HG03025 (cell line): ENCODE measurements around the gene SYCP2.
"Not testable (repeated sequence)": the region's sequence is repeated elsewhere in the genome, so short reads cannot be mapped to it uniquely, and the experiment has no call there.

Experiments
- ATAC-seq: cut with Tn5 transposase; IDR thresholded peaks from one replicate; pipeline ENCODE4 v1.9.1; 2021; ENCODE audit warnings: mild to moderate bottlenecking, moderate library complexity; ENCODE audit not compliant: unreplicated experiment, low FRiP score

The SYCP2 gene, protein sequence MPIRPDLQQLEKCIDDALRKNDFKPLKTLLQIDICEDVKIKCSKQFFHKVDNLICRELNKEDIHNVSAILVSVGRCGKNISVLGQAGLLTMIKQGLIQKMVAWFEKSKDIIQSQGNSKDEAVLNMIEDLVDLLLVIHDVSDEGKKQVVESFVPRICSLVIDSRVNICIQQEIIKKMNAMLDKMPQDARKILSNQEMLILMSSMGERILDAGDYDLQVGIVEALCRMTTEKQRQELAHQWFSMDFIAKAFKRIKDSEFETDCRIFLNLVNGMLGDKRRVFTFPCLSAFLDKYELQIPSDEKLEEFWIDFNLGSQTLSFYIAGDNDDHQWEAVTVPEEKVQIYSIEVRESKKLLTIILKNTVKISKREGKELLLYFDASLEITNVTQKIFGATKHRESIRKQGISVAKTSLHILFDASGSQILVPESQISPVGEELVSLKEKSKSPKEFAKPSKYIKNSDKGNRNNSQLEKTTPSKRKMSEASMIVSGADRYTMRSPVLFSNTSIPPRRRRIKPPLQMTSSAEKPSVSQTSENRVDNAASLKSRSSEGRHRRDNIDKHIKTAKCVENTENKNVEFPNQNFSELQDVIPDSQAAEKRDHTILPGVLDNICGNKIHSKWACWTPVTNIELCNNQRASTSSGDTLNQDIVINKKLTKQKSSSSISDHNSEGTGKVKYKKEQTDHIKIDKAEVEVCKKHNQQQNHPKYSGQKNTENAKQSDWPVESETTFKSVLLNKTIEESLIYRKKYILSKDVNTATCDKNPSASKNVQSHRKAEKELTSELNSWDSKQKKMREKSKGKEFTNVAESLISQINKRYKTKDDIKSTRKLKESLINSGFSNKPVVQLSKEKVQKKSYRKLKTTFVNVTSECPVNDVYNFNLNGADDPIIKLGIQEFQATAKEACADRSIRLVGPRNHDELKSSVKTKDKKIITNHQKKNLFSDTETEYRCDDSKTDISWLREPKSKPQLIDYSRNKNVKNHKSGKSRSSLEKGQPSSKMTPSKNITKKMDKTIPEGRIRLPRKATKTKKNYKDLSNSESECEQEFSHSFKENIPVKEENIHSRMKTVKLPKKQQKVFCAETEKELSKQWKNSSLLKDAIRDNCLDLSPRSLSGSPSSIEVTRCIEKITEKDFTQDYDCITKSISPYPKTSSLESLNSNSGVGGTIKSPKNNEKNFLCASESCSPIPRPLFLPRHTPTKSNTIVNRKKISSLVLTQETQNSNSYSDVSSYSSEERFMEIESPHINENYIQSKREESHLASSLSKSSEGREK (N-terminal part only)

GRCh38 chr20:59933296-59933848 lies at the start of gene SYCP2:
Gene SYCP2 (minus strand): TSS chr20:59933637. CDS start chr20:59922413, 11,224 bp downstream.
- ATAC-seq: peak; percentile 12

DNA sequence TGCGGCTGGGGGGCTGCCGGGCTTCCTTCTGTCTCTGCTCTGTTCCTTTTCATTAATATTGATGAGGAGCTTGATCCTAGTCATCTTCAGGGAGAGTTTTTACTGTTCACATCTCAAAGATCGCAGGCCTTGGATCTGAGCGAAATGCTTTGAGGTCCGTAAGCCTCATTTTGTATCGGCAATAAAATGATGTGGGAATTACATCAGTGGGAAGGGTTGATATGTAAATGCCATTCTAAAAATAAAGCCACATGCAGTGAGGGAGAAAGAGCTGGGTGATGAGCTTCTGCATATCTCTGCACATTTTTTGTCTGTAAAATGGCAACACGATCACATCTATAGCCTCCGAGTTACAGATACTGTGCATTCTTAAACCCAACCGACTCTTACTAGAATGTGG lies 49.6 kb upstream of the SYCP2 start:
- ATAC-seq: no peak

DNA sequence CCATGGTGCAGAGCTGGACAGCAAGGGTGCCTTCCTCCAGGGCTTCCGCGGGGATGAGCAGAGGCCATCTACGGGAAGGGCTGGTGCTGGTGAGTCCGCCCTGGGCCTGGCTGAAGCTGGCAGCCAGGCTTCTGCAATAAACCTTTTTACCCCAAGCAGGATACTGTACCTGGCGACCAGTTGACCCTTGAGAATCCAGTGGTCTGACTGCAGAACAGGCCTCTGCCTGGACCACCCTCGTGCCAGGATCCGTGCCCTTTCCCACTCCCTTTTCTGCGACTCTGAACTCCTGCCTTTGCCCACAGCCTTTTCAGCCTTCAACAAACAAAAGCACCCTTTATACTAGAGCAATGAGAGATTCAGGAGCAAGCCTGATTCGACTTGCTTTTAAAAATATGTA lies 43.6 kb upstream of the SYCP2 start:
- no peak for ATAC-seq

GRCh38 chr20:59976156-59976782 lies 42.8 kb upstream of the SYCP2 start:
- ATAC-seq: no peak

DNA sequence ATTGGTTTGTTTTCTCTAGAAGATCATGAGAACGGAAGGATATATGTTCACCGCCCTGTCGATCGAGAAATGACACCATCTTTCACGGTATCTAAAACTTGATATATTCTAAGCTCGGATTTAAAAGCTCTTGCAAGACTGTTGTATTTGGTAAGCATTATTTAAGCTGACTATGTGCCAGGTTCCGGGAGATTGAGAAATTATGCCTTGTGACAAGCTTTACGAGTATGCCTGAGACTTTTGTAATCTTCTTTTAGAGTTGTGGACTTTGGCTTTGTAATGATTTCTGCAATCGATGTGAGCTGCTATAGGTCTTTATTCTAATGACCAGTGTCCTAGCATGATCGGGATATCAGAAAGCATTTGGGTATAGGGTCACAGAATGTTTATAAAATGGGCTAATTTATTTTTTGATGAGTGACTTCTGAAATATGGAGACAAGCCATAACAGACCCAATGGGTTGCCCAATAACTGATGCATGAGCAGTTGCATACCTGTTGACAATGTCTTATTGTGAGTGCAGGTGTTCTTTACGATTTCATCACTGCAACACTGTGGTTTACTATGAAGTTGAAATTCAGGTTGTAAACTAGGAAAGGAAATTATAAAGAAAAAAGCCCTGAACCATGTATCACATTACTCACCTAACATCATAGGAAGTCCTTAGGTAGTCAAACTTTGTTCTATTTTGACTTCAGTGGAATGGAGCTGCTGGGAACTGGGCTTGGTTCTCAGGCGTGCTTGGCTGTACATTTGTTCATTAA lies 38.8 kb upstream of the SYCP2 start:
- ATAC-seq: no peak

DNA sequence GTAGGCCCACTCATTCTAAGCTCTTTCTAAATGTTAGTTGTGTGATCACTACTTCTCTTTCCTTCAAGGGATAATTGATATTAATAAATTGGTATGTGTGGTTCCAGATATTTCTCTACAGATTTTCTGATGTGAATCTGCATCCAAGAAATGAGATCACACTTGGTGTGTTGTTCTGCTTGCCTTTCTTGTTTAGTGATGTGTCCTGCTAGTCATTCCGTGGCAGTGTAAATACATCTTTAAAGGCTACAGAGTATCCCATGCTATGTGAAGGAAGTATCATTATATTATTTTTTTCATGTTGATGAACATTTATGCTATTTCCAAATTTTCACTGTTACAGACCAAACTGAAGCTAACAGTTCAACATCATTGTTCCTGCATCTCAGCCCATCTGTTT lies 38.0 kb upstream of the SYCP2 start:
- ATAC-seq: no peak

DNA sequence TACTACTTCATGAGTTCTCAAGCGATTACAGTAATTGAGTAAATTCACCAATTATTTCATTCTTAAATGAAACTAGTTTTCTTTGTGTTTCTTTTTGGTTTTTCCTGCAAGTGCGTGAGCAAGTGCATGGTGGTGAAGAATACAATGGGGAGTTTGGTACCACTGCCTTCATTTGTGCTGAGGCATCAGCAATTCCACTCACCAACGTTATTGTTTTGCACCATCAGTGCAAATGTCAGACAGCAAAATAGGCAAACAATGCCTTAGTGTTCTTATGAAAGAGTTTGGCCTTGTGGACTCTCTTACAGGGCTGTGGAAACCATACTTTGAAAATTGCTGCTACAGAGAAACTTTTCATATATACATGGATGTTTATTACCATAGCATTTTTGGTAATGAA lies 33.0 kb upstream of the SYCP2 start:
- ATAC-seq: no peak

DNA sequence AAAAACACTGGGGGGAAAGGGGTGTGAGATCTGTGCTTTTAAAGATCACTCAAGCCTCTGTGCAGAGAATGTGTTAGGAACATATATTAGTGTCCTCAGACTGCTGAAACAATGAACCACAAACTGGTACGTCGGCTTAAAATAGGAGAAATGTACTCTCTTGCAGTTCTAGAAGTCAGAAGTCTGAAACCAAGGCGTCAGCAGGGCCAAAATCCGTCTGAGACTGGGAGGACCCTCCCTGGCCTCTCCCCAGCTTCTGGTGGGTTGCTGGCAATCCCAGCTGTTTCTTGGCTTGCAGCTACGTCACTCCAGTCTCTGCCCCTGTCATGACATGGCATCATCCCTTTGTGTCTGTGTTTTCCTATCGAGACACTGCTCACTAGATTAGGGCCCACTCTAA lies 28.7 kb upstream of the SYCP2 start:
- ATAC-seq: no peak

- ATAC-seq: no peak
Measured at GRCh38 chr20:59961423-59961822, 28.0 kb upstream of the SYCP2 start.

GRCh38 chr20:59958626-59959025 lies 25.2 kb upstream of the SYCP2 start:
- no peak for ATAC-seq

DNA sequence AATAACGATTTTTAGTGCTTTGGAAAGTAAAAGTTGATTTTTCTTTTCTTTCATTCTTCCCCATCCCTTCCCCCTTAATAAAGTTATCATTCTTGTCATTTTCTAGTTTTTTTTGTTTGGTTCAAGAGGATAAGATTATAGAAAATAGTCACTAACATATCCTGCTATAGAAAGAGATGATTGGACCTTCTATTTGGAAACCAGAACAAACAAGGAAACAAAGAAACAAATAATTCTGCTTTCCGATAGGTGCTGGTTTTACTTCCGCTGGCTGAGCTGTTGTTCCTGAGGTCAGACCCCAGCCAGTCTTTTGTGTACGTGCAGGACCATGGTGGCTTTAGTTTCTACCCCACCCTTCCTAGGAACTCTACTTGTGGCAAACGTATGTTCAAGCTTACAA lies 24.7 kb upstream of the SYCP2 start, which contains the start of gene CDH26:
CDH26 (plus strand) TSS at position 301 of the 400 bp plus-strand sequence. CDS start 304 bp downstream, outside the sequence.
- no peak for ATAC-seq

GRCh38 chr20:59957568-59957967 lies 24.1 kb upstream of the SYCP2 start:
- ATAC-seq: not testable (repeated sequence)

DNA sequence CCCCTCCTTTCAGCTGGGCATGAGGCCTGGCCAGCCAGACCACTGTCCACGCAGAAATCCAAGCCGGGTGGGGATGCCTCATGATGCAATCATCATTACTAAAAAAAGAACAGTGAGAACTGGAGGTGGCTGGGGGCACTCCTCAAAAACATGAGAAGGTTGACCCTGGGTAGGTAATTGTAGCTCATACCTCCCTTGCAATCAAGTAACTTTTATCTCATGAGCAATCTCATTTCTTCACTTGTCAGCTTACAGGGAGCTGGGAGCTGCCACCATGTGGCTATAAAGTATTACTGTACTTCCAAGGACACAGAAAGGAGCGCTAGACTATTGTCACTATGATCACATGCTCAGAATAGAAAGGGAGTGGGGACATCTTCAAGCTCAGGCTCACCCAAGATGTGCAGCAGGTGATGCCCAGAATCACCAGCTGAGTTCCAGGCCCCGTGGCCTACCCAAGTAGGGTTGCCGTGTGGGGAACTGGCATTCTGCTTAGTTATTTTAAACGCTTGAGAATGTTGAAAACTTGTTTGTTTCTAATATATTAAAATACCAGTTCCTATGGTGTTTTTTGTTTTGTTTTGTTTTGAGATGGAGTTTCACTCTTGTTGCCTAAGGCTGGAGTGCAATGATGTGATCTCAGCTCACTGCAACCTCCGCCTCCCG lies 21.8 kb upstream of the SYCP2 start:
- no peak for ATAC-seq

DNA sequence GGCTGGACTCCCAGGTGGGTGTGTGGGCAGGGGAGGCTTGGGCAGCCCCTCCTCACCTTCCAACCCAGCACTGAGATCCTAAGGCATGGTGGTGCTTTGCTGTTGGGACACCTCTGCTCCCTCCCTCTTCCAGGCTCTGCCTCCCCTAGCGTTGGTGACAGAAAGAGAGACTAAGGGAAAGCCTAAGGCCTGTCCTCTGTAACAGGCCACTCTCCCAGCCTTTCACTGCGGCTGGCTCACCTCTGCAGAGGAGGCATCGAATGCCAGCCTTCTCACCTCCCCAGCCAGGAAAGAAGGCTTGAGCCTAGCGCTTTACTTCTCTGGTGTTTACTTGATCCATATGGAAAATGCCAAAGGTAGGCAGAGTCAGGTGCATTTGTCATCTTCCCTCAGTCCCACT lies 21.3 kb upstream of the SYCP2 start:
- ATAC-seq: no peak

- no peak for ATAC-seq
Measured at GRCh38 chr20:59949911-59950310, 16.5 kb upstream of the SYCP2 start.

GRCh38 chr20:59948828-59949720 lies 15.6 kb upstream of the SYCP2 start:
- ATAC-seq: no peak

- ATAC-seq: no peak
Measured at GRCh38 chr20:59948212-59948611, 14.8 kb upstream of the SYCP2 start.

DNA sequence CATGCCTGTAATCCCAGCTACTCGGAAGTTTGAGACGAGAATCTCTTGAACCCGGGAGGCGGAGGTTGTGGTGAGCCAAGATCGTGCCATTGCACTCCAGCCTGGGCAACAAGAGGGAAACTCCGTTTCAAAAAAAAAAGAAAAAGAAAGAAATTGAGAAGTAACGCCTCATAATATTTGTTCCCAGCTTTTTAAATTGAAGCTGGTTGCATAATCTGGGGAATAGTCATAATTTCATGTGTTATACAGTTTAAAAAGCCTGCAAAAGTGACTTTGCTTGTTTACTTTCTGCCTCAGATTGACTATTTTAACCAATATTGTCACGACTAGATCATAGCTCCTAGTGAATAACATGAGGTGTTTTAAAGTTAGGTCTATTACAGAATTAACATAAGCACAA lies 13.9 kb upstream of the SYCP2 start:
- ATAC-seq: no peak
